GM12801 (cell line): ENCODE data around the gene FHOD3.

Experiments used
- TF ChIP-seq, protein P1 (sequence below): IDR thresholded peaks from one replicate; pipeline ENCODE4 v1.5.1; 2011; ENCODE audit warnings: control low read depth; ENCODE audit not compliant: insufficient read length; ENCODE audit errors: extremely low read depth

The FHOD3 gene

DNA sequence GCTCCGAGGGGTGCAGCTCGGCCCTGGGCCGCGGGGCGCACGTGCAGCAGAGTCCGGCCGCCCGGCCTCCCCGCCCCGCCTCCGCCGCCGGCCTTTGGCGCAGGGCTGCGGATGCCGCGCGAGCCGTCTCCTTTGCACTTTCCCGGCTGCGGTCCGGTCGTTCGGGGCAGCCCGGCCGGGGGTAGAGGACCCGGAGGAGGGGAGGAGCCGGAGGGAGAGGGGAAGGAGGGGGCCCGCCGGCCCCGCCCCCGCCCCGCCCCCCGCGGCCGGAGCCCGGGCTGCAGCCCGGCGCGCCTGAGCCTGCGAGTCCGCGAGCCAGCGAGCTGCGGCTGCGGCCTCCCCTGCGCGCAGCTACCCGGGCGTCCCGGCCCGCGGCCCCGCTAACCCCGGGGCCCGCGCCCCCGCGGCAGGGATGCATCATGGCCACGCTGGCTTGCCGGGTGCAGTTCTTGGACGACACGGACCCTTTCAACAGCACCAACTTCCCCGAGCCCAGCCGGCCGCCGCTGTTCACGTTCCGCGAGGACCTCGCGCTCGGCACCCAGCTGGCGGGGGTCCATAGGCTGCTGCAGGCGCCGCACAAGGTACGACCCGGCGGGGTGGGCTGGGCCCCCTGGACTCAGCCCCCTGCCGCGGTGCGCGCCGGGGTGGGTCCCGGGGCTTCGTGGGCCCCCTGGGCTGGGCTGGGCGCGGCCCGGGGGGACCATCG lies at the start of gene FHOD3:
Gene FHOD3, plus strand, starts transcription at position 297 of the 709 bp plus-strand sequence. Its CDS starts 123 bp downstream, at position 420.
- TF ChIP-seq, protein P1, sequence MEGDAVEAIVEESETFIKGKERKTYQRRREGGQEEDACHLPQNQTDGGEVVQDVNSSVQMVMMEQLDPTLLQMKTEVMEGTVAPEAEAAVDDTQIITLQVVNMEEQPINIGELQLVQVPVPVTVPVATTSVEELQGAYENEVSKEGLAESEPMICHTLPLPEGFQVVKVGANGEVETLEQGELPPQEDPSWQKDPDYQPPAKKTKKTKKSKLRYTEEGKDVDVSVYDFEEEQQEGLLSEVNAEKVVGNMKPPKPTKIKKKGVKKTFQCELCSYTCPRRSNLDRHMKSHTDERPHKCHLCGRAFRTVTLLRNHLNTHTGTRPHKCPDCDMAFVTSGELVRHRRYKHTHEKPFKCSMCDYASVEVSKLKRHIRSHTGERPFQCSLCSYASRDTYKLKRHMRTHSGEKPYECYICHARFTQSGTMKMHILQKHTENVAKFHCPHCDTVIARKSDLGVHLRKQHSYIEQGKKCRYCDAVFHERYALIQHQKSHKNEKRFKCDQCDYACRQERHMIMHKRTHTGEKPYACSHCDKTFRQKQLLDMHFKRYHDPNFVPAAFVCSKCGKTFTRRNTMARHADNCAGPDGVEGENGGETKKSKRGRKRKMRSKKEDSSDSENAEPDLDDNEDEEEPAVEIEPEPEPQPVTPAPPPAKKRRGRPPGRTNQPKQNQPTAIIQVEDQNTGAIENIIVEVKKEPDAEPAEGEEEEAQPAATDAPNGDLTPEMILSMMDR = no peak

DNA sequence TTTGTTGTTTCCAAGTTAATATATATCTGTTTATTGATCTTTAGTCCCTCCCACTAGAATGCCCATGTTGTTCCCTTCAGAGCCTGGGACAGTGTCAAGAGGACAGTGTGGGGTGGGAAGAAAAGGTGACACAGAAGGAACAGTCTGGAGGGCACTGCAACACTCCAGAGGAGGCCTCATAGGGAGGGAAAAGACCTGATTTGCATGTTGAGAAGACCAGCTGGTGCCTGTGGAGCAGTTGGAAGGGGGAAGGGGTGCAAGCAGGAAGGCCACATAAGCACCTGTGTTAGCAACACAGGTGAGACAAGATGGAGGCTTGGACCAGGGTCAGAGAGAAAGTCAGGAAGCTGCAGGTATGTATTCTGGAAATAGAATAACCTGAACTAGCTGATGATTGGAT lies 48.1 kb upstream of the FHOD3 start:
- TF ChIP-seq, protein P1 = no peak

- TF ChIP-seq, protein P1 = no peak
These were observed 46.7 kb upstream of the FHOD3 start for GRCh38 chr18:36250827-36251226.

- TF ChIP-seq, protein P1 = no peak
These were observed 42.3 kb upstream of the FHOD3 start for GRCh38 chr18:36255072-36255698.

DNA sequence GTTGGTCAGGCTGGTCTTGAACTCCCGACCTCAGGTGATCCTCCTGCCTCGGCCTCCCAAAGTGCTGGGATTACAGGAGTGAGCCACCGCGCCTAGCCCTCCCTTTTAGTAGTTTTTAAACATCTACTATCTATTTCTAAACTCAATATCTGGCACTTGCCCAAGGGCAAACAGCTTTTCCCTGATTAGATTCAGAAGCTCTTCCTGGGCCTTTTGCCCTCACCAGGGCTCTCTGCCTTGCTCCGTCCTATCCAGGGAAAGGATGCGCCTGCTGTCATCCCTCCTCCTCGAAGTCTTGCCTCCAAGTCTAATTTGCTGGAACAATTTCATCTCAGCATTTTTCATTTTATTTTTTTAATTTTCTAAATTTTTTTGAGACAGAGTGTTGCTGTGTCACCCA lies 41.4 kb upstream of the FHOD3 start:
- TF ChIP-seq, protein P1 = no peak

DNA sequence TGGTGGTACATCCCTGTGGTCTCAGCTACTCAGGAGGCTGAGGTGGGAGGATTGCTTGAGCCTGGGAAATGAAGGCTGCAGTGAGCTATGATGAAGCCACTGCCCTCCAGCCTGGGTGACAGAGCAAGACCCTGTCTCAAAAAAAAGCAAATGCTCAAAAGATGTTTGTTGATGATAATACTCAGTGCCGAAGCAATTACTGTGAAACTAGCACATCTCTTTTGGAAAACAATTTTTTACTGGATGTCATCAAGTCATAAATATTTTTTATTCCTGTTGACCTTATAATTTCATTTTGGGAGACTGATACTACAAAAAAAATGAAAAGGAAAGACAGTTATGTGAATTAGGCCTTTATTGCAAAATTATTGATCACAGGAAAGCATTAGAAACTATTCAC lies 34.5 kb upstream of the FHOD3 start:
- TF ChIP-seq, protein P1 = no peak

DNA sequence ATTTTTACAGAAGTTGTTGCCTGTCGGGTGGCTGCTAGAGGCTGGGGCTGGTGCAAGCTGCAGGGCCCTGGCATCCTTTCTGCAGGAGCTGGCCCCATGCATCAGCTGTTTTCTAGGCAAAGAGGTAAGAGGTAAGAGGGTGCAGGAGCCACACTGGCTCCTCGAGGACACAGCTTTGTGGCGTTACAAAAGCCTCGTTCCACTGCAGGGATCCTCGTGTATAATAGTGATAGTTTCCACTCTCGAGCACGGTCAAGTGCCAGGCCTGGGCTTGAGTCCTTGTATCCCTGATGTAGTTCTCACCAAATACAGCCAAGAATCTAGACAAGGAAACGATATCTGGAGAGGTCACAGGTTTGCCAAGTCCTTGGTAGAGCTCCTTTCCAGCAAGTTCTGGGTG lies 33.2 kb upstream of the FHOD3 start:
- TF ChIP-seq, protein P1 = no peak
